ENCODE results near the gene NECTIN1. TPM values are rescaled to one million over a fixed set of nuclear protein-coding genes. Genes with fewer than 3 reads are reported as not detected.

NECTIN1 gene
- total and polyA plus RNA-seq, 2 of the 4 experiments (the other 2 are of a cell fraction), result 2.3 to 4.2 TPM

DNA sequence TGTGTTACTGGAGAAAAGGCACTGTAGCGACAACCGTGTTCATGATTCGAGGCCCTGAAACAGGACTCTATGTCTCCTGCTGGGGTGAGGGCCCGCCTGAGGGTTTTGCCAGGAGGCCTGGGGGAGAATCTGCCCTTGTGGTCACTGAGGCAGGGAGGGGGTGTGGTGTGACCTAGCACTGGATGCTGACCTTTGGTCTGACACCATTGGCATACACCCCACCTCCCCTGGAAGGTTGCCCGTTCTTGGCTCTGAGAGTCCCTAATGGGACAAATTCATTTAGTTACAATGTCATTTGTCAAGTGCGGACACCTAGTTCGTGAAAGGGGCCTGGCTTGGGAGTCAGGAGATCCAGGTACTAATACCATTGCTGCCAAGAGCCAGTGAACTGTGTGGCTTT lies 29.0 kb downstream of the NECTIN1 start:
- H2AK5ac ChIP-seq (ENCODE audit: low read depth, low read length), result no peak overlapping the region
- TF ChIP-seq MAFK (IDR thresholded peaks at IDR 0.05; ENCODE audit: low read depth, low read length), result no peak
- TF ChIP-seq, protein P1, sequence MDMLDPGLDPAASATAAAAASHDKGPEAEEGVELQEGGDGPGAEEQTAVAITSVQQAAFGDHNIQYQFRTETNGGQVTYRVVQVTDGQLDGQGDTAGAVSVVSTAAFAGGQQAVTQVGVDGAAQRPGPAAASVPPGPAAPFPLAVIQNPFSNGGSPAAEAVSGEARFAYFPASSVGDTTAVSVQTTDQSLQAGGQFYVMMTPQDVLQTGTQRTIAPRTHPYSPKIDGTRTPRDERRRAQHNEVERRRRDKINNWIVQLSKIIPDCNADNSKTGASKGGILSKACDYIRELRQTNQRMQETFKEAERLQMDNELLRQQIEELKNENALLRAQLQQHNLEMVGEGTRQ (IDR thresholded peaks at IDR 0.05; ENCODE audit: low read depth, low read length), result no peak
- TF ChIP-seq CEBPB (IDR thresholded peaks at IDR 0.05; ENCODE audit: low read depth, low read length), result no peak
- no peak for TF ChIP-seq FOS (IDR thresholded peaks at IDR 0.05; ENCODE audit: low read depth, low read length)
- TF ChIP-seq SMC3 (IDR thresholded peaks at IDR 0.05; ENCODE audit: low read depth, low read length), result no peak
- TF ChIP-seq RAD21 (IDR thresholded peaks at IDR 0.05; ENCODE audit: low read length), result no peak
- TF ChIP-seq, protein P2, sequence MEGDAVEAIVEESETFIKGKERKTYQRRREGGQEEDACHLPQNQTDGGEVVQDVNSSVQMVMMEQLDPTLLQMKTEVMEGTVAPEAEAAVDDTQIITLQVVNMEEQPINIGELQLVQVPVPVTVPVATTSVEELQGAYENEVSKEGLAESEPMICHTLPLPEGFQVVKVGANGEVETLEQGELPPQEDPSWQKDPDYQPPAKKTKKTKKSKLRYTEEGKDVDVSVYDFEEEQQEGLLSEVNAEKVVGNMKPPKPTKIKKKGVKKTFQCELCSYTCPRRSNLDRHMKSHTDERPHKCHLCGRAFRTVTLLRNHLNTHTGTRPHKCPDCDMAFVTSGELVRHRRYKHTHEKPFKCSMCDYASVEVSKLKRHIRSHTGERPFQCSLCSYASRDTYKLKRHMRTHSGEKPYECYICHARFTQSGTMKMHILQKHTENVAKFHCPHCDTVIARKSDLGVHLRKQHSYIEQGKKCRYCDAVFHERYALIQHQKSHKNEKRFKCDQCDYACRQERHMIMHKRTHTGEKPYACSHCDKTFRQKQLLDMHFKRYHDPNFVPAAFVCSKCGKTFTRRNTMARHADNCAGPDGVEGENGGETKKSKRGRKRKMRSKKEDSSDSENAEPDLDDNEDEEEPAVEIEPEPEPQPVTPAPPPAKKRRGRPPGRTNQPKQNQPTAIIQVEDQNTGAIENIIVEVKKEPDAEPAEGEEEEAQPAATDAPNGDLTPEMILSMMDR (conservative IDR thresholded peaks at IDR 0.05; ENCODE audit: low read depth, low read length), result no peak
- no peak for TF ChIP-seq RCOR1 (IDR thresholded peaks at IDR 0.05; ENCODE audit: insufficient replicate concordance, low read length)
- TF ChIP-seq NFE2L2 (IDR thresholded peaks at IDR 0.05; ENCODE audit: low read depth, low read length), result no peak
- TF ChIP-seq, protein P3, sequence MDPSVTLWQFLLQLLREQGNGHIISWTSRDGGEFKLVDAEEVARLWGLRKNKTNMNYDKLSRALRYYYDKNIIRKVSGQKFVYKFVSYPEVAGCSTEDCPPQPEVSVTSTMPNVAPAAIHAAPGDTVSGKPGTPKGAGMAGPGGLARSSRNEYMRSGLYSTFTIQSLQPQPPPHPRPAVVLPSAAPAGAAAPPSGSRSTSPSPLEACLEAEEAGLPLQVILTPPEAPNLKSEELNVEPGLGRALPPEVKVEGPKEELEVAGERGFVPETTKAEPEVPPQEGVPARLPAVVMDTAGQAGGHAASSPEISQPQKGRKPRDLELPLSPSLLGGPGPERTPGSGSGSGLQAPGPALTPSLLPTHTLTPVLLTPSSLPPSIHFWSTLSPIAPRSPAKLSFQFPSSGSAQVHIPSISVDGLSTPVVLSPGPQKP (IDR thresholded peaks at IDR 0.05; ENCODE audit: borderline replicate concordance, low read depth, low read length), result no peak
- no peak for TF ChIP-seq MXI1 (IDR thresholded peaks at IDR 0.05; ENCODE audit: borderline replicate concordance, low read depth, low read length)
- no peak for TF ChIP-seq RFX5 (IDR thresholded peaks at IDR 0.05; ENCODE audit: low read depth, low read length)
- TF ChIP-seq BHLHE40 (IDR thresholded peaks at IDR 0.05; ENCODE audit: low read depth, low read length), result no peak
- TF ChIP-seq MAZ (IDR thresholded peaks at IDR 0.05; ENCODE audit: borderline replicate concordance, low read depth, low read length), result no peak
- no peak for TF ChIP-seq POLR2A (IDR thresholded peaks at IDR 0.05; ENCODE audit: low read depth, low read length)
- no peak for TF ChIP-seq CHD1 (IDR thresholded peaks at IDR 0.05; ENCODE audit: low read depth, low read length)
- H2BK120ac ChIP-seq (ENCODE audit: low read depth, low read length), result no peak overlapping the region
- H2AK9ac ChIP-seq (replicated peaks; ENCODE audit: low read depth, low read length, poor library complexity), result no peak overlapping the region
- no peak overlapping the region for H3K23ac ChIP-seq (ENCODE audit: low read depth, low read length)
- no peaks in the 10 kb centered on the region for H4K20me1 ChIP-seq (ENCODE audit: insufficient read depth, low read length)
- H4K91ac ChIP-seq (ENCODE audit: insufficient read depth, low read depth, low read length), result no peak overlapping the region
- no peaks in the 10 kb centered on the region for H3K4me1 ChIP-seq (ENCODE audit: control insufficient read depth, insufficient read depth, low read length)
- in situ Hi-C loops (cut with MboI; ENCODE audit: low sequenced_read_pairs) (no loop called here), dilution Hi-C loops (cut with HindIII; ENCODE audit: low sequenced_read_pairs, unreplicated experiment) (no loop called here), intact Hi-C loops (cut with micrococcal nuclease) (loop anchor here (10.0 kb wide), 1 partner anchor 1115 kb away; no protein-coding TSS in a partner anchor)
- no peak overlapping the region for H4K8ac ChIP-seq (ENCODE audit: low read depth in 2 of 2, low read length in 2 of 2)
- no peaks in the 10 kb centered on the region for H3K36me3 ChIP-seq (ENCODE audit: control insufficient read depth, insufficient read depth, low read length)
- H3K4me3 ChIP-seq (ENCODE audit: insufficient read depth, low read depth, low read length), result no peak overlapping the region
- H3K79me1 ChIP-seq (ENCODE audit: low read depth in 1 of 2, low read length in 2 of 2), result no peaks in the 10 kb centered on the region
- POLR2A ChIA-PET (ENCODE audit: unreplicated experiment), result no interaction called here
- no peak overlapping the region for H2BK20ac ChIP-seq (ENCODE audit: low read depth, low read length)
- H3K9me3 ChIP-seq (ENCODE audit: control insufficient read depth, insufficient read depth, low read length), result no peaks in the 10 kb centered on the region
- no peaks in the 10 kb centered on the region for H3K27me3 ChIP-seq (ENCODE audit: control insufficient read depth, insufficient read depth, low read length)
- WGBS, 2 experiments (ENCODE audit: extremely low coverage in 2 of 2, insufficient read length in 1 of 2), result no CpG with 5 or more reads among the region's 7 CpGs
- no peak overlapping the region for H2AFZ ChIP-seq (replicated peaks; ENCODE audit: low read length, poor library complexity)
- CTCF ChIA-PET, result no interaction called here
- H2BK5ac ChIP-seq (ENCODE audit: low read depth, low read length, poor library complexity, severe bottlenecking), result no peak overlapping the region
- H3K14ac ChIP-seq (replicated peaks; ENCODE audit: low read depth, low read length), result no peak overlapping the region
- no peak overlapping the region for H2BK15ac ChIP-seq (ENCODE audit: low read depth, low read length)
- H3K9ac ChIP-seq (ENCODE audit: low read depth, low read length), result no peak overlapping the region
- H3K4ac ChIP-seq (ENCODE audit: low read depth, low read length), result no peak overlapping the region
- no peak overlapping the region for H3K4me2 ChIP-seq (ENCODE audit: low read depth, low read length)
- H3K27ac ChIP-seq (ENCODE audit: insufficient read depth, low read length), result no peak overlapping the region
- H4K5ac ChIP-seq (ENCODE audit: low read depth, low read length), result no peak overlapping the region
- no peak overlapping the region for H3K18ac ChIP-seq (ENCODE audit: low read depth, low read length)
- H3K9me1 ChIP-seq (ENCODE audit: insufficient read depth, low read length), result no peaks in the 10 kb centered on the region
- ATAC-seq (ENCODE audit: low read depth) (no peak), DNase-seq (no peak)
- no TSS peak for BruUV-seq (replicated peaks)
- no peak overlapping the region for H3K56ac ChIP-seq (ENCODE audit: extremely low read depth, insufficient read depth, low read length)

Measured in IMR-90 (cell line).